Ectodermal cell (in vitro differentiated cells): ENCODE data around the gene MAGI1.

Experiments used
- H3K27ac ChIP-seq: 2 replicates; pipeline ENCODE4 v1.7.0; 2013; ENCODE audit warnings: mild to moderate bottlenecking, low read depth, low read length; ENCODE audit not compliant: insufficient read depth, poor library complexity, severe bottlenecking
- H3K27me3 ChIP-seq: 2 replicates; pipeline ENCODE4 v1.7.0; 2013; ENCODE audit warnings: mild to moderate bottlenecking, low read length; ENCODE audit not compliant: insufficient read depth, control insufficient read depth, poor library complexity, severe bottlenecking
- H3K36me3 ChIP-seq: one replicate; pipeline ENCODE4 v1.7.0; 2013; ENCODE audit warnings: low read length; ENCODE audit not compliant: control insufficient read depth, insufficient read depth
- H3K4me1 ChIP-seq: one replicate; pipeline ENCODE4 v1.7.0; 2013; ENCODE audit warnings: low read length; ENCODE audit not compliant: control insufficient read depth, insufficient read depth
- H3K4me3 ChIP-seq: 2 replicates; pipeline ENCODE4 v1.7.0; 2013; ENCODE audit warnings: low read depth, low read length, control low read depth; ENCODE audit not compliant: insufficient read depth
- H3K9me3 ChIP-seq: 2 replicates; pipeline ENCODE4 v1.7.0; 2013; ENCODE audit warnings: mild to moderate bottlenecking, low read length, moderate library complexity; ENCODE audit not compliant: control insufficient read depth
- WGBS, 2 experiments: methylation state at CpG; one replicate each; pipeline ENCODE4 v1.1.7; 2013; ENCODE audit warnings: missing lambda C conversion rate in 2 of 2; 5-methylcytosine and 5-hydroxymethylcytosine counted together

MAGI1 gene

GRCh38 chr3:65591313-65591712, 447.4 kb downstream of the MAGI1 start:
- peaks cover 27% of the 10 kb centered on the region for H3K4me1 ChIP-seq
- no peaks in the 10 kb centered on the region for H3K27me3 ChIP-seq
- H3K4me3 ChIP-seq, result no peak overlapping the region
- H3K9me3 ChIP-seq, result no peaks in the 10 kb centered on the region
- H3K27ac ChIP-seq, result no peak overlapping the region
- WGBS, 2 experiments, result 96 to 100% methylated on average over 3 of the region's 3 CpGs
- H3K36me3 ChIP-seq, result no peaks in the 10 kb centered on the region

GRCh38 chr3:65588884-65589283, 449.8 kb downstream of the MAGI1 start:
- no peak overlapping the region for H3K4me3 ChIP-seq
- no peaks in the 10 kb centered on the region for H3K27me3 ChIP-seq
- 91 to 96% methylated on average over 2 of the region's 3 CpGs for WGBS, 2 experiments
- no peaks in the 10 kb centered on the region for H3K9me3 ChIP-seq
- peaks cover 10% of the 10 kb centered on the region for H3K4me1 ChIP-seq
- no peaks in the 10 kb centered on the region for H3K36me3 ChIP-seq
- no peak overlapping the region for H3K27ac ChIP-seq

- Histone ChIP-seq H3K27ac (no peak overlapping the region), H3K9me3 (no peaks in the 10 kb centered on the region), H3K4me1 (peaks cover 4% of the 10 kb centered on the region), H3K36me3 (no peaks in the 10 kb centered on the region), H3K27me3 (no peaks in the 10 kb centered on the region), H3K4me3 (no peak overlapping the region)
- WGBS, 2 experiments, result 65 to 68% methylated on average over 10 to 12 of the region's 12 CpGs
These were observed 450.9 kb downstream of the MAGI1 start for GRCh38 chr3:65587650-65588439.

GRCh38 chr3:65584913-65585312, 453.8 kb downstream of the MAGI1 start:
- Histone ChIP-seq H3K27me3 (no peaks in the 10 kb centered on the region), H3K4me3 (no peak overlapping the region), H3K9me3 (no peaks in the 10 kb centered on the region), H3K36me3 (no peaks in the 10 kb centered on the region), H3K27ac (no peak overlapping the region), H3K4me1 (peaks cover 4% of the 10 kb centered on the region)
- WGBS, 2 experiments, result 97 to 100% methylated on average over 1 to 2 of the region's 2 CpGs

- no peaks in the 10 kb centered on the region for H3K9me3 ChIP-seq
- peaks cover 4% of the 10 kb centered on the region for H3K4me1 ChIP-seq
- H3K27ac ChIP-seq, result no peak overlapping the region
- H3K4me3 ChIP-seq, result no peak overlapping the region
- H3K36me3 ChIP-seq, result no peaks in the 10 kb centered on the region
- no peaks in the 10 kb centered on the region for H3K27me3 ChIP-seq
These were observed 454.7 kb downstream of the MAGI1 start for GRCh38 chr3:65584002-65584401.

GRCh38 chr3:65583188-65583587, 455.5 kb downstream of the MAGI1 start:
- no peaks in the 10 kb centered on the region for H3K9me3 ChIP-seq
- no peak overlapping the region for H3K4me3 ChIP-seq
- H3K36me3 ChIP-seq, result no peaks in the 10 kb centered on the region
- peaks cover 4% of the 10 kb centered on the region for H3K4me1 ChIP-seq
- H3K27me3 ChIP-seq, result no peaks in the 10 kb centered on the region
- 100% methylated on average over 1 of the region's 1 CpG for WGBS, 2 experiments
- no peak overlapping the region for H3K27ac ChIP-seq

- Histone ChIP-seq H3K4me1 (peaks cover 4% of the 10 kb centered on the region), H3K4me3 (no peak overlapping the region), H3K36me3 (no peaks in the 10 kb centered on the region), H3K27ac (no peak overlapping the region), H3K27me3 (no peaks in the 10 kb centered on the region), H3K9me3 (no peaks in the 10 kb centered on the region)
- 95 to 96% methylated on average over 7 of the region's 7 CpGs for WGBS, 2 experiments
These were observed 456.6 kb downstream of the MAGI1 start for GRCh38 chr3:65582012-65582717.

GRCh38 chr3:65581313-65581712, 457.4 kb downstream of the MAGI1 start:
- Histone ChIP-seq H3K9me3 (no peaks in the 10 kb centered on the region), H3K4me1 (peaks cover 4% of the 10 kb centered on the region), H3K4me3 (no peak overlapping the region), H3K27ac (no peak overlapping the region), H3K36me3 (no peaks in the 10 kb centered on the region), H3K27me3 (no peaks in the 10 kb centered on the region)
- 91 to 92% methylated on average over 2 of the region's 2 CpGs for WGBS, 2 experiments

- 91 to 96% methylated on average over 3 to 5 of the region's 5 CpGs for WGBS, 2 experiments
- Histone ChIP-seq H3K9me3 (no peaks in the 10 kb centered on the region), H3K27ac (no peak overlapping the region), H3K4me1 (no peaks in the 10 kb centered on the region), H3K36me3 (no peaks in the 10 kb centered on the region), H3K4me3 (no peak overlapping the region), H3K27me3 (no peaks in the 10 kb centered on the region)
These were observed 459.9 kb downstream of the MAGI1 start for GRCh38 chr3:65578861-65579260.

GRCh38 chr3:65577843-65578430, 460.8 kb downstream of the MAGI1 start:
- Histone ChIP-seq H3K9me3 (no peaks in the 10 kb centered on the region), H3K27me3 (no peaks in the 10 kb centered on the region), H3K4me1 (no peaks in the 10 kb centered on the region), H3K4me3 (no peak overlapping the region), H3K36me3 (no peaks in the 10 kb centered on the region), H3K27ac (no peak overlapping the region)
- 89 to 95% methylated on average over 6 to 7 of the region's 8 CpGs for WGBS, 2 experiments
